ENCODE data around the gene SLC7A4.
"Not testable (repeated sequence)": the region's sequence is repeated elsewhere in the genome, so short reads cannot be mapped to it uniquely, and the experiment has no call there.

Gene SLC7A4

DNA sequence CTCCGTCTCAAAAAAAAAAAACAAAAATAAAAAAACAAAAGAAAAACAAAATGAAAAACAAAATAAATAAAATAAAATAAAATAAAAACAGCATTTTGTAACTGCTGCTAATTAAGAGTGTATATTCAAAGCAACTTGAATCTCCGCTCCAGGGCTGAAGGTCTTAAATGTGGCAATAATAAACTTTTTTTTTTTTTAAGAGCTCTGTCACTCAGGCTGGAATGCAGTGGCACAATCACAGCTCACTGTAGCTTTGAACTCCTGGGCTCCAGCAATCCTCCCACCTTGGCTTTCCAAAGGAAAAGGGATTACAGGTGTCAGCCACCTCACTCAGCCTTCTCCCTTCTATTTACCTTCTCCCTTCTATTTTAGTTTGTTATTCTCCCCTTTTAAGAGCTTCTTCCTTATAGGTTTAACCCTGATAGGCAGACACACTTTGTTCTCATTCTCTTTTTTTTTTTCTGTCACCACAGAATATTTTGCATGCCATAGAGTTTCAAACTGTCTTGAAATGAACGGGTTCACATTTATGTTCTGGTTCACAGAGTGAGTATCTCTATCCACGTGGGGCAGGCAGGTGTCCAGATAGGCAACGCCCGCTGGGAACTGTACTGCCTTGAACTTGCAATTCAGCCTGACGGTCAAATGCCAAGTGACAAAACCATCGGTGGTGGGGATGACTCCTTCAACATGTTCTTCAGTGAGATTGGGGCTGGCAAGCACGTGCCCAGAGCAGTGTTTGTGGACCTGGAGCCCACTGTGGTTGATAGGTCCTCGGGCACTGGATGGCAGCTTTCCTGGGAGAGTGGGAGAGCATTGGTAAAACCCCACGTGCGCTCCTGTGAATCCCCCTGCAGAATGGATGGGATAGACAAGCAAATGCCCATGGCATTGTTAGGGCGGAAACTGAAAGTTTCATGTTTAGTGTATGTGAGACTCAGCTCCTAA lies 32.8 kb upstream of the SLC7A4 start:
- Mint-ChIP-seq H3K4me1 (peaks cover 15% of the 10 kb centered on the region), H3K4me3 (no peak overlapping the region), H3K36me3 (ENCODE audit: low read depth) (no peaks in the 10 kb centered on the region), H3K27me3 (ENCODE audit: low read depth, poor library complexity) (peaks cover 5% of the 10 kb centered on the region), H3K9me3 (peaks cover 7% of the 10 kb centered on the region), H3K27ac (no peak overlapping the region)
- DNase-seq: no peak
- TF ChIP-seq, protein P1, sequence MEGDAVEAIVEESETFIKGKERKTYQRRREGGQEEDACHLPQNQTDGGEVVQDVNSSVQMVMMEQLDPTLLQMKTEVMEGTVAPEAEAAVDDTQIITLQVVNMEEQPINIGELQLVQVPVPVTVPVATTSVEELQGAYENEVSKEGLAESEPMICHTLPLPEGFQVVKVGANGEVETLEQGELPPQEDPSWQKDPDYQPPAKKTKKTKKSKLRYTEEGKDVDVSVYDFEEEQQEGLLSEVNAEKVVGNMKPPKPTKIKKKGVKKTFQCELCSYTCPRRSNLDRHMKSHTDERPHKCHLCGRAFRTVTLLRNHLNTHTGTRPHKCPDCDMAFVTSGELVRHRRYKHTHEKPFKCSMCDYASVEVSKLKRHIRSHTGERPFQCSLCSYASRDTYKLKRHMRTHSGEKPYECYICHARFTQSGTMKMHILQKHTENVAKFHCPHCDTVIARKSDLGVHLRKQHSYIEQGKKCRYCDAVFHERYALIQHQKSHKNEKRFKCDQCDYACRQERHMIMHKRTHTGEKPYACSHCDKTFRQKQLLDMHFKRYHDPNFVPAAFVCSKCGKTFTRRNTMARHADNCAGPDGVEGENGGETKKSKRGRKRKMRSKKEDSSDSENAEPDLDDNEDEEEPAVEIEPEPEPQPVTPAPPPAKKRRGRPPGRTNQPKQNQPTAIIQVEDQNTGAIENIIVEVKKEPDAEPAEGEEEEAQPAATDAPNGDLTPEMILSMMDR (IDR thresholded peaks at IDR 0.05): no peak

DNA sequence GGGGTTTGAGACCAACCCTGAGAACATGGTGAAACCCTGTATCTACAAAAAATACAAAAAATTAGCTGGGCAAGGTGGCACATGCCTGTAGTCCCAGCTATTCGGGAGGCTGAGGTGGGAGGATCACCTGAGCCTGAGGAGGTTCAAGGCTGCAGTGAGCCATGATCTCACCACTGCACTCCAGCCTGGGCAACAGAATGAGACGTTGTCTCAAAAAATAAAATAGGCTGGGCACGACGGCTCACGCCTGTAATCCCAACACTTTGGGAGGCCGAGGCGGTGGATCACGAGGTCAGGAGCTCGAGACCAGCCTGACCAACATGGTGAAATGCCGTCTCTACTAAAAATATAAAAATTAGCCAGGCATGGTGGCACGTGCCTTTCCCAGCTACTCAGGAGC lies 32.1 kb upstream of the SLC7A4 start:
- not testable (repeated sequence) for H3K27ac Mint-ChIP-seq; H3K36me3 Mint-ChIP-seq (ENCODE audit: low read depth); H3K27me3 Mint-ChIP-seq (ENCODE audit: low read depth, poor library complexity); DNase-seq; H3K9me3 Mint-ChIP-seq; H3K4me3 Mint-ChIP-seq
- H3K4me1 Mint-ChIP-seq: peaks cover 15% of the 10 kb centered on the region

DNA sequence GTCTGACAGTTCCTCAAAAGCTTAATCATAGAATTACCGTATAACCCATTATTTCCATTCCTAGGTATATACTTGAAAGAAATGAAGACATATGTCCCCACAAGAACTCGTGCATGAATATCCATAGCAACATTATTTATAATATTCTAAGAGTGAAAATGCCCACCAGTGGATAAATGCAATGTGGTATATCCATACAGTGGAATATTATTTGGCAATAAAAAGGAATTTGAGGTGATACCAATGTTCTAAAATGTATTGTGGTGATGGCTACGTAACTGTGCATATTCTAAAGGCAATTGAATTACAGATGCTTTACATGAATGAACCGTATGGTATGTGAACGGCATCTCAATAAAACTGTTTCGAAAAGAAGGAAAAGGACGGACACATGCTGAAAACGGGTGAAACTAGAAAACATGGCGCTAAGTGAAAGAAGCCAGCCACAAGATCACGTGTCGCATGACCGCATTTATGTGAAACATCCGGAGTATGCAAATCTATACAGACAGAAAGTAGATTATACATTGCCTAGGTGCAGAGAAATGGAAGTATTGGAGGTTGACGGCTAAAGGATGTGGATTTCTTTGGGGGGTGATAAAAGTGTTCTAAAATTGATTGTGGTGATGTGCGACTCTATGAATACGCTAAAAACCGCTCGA lies 29.4 kb upstream of the SLC7A4 start:
- not testable (repeated sequence) for DNase-seq; H3K4me3 Mint-ChIP-seq; H3K27ac Mint-ChIP-seq; H3K9me3 Mint-ChIP-seq; H3K27me3 Mint-ChIP-seq (ENCODE audit: low read depth, poor library complexity); H3K4me1 Mint-ChIP-seq; H3K36me3 Mint-ChIP-seq (ENCODE audit: low read depth)

DNA sequence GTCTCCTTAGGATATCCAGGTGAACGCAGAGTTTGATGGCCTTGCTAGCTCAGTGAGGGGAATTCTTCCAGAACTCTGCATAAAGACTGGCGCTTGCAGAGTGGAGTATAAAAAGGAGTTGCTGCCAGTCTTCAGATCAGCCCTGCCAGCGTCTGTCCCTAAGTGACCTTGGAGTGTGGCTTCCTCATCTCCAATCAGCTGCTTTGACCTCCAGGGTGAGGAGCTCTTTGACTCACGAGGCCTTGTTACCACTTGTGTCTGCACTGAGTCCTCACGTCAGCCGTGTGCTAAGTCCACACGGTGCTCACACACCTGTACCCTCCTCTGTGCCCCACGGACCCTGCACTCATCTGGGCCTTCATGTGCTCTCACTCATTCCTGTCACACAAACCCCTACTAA lies 28.0 kb upstream of the SLC7A4 start:
- not testable (repeated sequence) for H3K36me3 Mint-ChIP-seq (ENCODE audit: low read depth); H3K27ac Mint-ChIP-seq; H3K9me3 Mint-ChIP-seq; H3K27me3 Mint-ChIP-seq (ENCODE audit: low read depth, poor library complexity); H3K4me3 Mint-ChIP-seq; DNase-seq
- H3K4me1 Mint-ChIP-seq: peaks cover 17% of the 10 kb centered on the region

DNA sequence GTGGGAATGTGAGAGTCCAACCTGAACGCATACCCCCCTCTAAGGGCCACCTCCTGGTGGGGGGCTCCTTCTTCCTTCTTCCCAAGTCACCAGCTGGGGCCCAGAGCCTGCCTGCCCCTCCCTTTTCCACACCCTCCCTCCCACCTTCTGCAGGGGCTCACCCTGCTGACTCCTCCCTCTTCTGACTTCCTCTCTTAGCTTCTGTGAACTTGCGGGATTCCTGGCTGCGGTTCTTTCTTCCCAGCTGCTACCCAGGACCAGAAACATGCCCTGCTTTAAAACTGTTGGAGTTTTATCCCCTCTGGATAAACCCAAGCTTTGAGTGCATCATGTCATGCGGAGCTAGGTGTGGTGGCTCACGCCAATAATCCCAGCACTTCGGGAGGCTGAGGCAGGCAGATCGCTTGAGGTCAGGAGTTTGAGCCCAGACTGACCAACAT lies 23.5 kb upstream of the SLC7A4 start:
- TF ChIP-seq, protein P1 (IDR thresholded peaks at IDR 0.05): no peak
- peak overlapping the region; percentile 88 for H3K27ac Mint-ChIP-seq
- H3K9me3 Mint-ChIP-seq: no peaks in the 10 kb centered on the region

DNA sequence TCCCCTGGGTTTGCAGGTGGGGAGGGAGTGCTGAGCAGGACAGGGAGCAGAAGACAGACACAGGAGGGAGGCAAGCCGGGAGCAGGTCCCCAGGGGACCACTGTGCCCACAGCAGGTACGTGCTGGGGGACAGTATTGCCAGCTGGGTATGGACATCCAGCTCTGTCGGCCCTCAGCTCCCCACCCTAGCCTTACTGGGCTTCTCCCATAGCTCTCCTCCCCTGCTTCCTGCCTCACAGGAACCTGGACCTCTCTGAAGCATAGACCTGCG lies 23.1 kb upstream of the SLC7A4 start:
- DNase-seq: no peak
- Mint-ChIP-seq H3K9me3 (no peaks in the 10 kb centered on the region), H3K27ac (no peak overlapping the region), H3K4me3 (no peak overlapping the region), H3K36me3 (ENCODE audit: low read depth) (no peaks in the 10 kb centered on the region), H3K27me3 (ENCODE audit: low read depth, poor library complexity) (peaks cover 12% of the 10 kb centered on the region), H3K4me1 (peaks cover 45% of the 10 kb centered on the region)
- TF ChIP-seq, protein P1 (IDR thresholded peaks at IDR 0.05): no peak

More for the DNA sequence above, 23.5 kb upstream of the SLC7A4 start:
- Mint-ChIP-seq H3K4me1 (peaks cover 45% of the 10 kb centered on the region), H3K4me3 (no peak overlapping the region), H3K36me3 (ENCODE audit: low read depth) (no peaks in the 10 kb centered on the region), H3K27me3 (ENCODE audit: low read depth, poor library complexity) (peaks cover 12% of the 10 kb centered on the region)
- DNase-seq: no peak

DNA sequence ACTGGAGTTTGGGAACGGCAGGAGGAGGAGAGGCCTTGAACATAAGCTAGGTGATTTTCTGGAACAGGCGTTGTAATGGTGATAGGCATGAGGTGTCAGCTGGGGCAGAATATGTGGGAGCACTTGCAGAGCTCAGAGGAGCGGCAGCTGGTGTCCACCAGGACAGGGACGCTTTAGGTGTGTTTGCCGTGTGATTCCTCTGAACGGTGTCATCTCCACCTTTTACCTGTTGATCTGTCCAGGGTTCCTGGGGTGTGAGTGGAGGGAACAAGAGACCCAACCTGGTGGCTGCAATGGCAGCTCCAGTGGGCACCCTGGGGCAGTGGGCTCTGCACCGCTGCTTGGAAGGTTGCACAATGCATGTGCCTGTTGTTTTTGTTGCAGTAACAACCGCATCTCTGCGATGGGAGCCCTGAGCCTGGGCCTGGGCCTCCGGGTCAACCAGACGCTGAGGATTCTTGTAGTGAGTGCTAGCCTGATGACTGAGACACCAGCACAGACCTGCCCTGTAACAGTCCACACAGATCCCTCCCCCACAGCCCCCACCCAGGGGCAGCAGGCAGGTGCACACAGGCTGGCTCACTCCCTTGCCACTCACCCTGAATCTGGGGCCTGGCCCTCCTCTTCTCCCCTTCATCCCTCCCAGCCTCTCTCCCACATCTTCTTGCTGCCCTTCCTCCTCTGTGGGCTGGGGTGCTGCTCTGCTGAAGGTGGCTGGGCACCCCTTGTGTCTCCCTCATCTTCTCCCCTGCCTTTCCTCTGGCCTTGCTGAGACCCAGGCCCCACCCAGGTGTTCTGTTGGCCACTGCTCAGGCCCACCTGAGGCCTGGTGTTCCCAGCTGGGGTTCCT lies 22.6 kb upstream of the SLC7A4 start:
- peaks cover 45% of the 10 kb centered on the region for H3K4me1 Mint-ChIP-seq
- H3K4me3 Mint-ChIP-seq: no peak overlapping the region
- no peak overlapping the region for H3K27ac Mint-ChIP-seq
- TF ChIP-seq, protein P1 (IDR thresholded peaks at IDR 0.05): no peak
- no peaks in the 10 kb centered on the region for H3K36me3 Mint-ChIP-seq (ENCODE audit: low read depth)
- peaks cover 8% of the 10 kb centered on the region for H3K27me3 Mint-ChIP-seq (ENCODE audit: low read depth, poor library complexity)
- no peaks in the 10 kb centered on the region for H3K9me3 Mint-ChIP-seq
- DNase-seq: no peak

All from nephron progenitor cell (in vitro differentiated cells).